ENCODE results near the gene DCLRE1C. TPM values are rescaled to one million over a fixed set of nuclear protein-coding genes. Genes with fewer than 3 reads are reported as not detected.
"Not testable (repeated sequence)": the region's sequence is repeated elsewhere in the genome, so short reads cannot be mapped to it uniquely, and the experiment has no call there.

Gene DCLRE1C
- total and polyA plus RNA-seq, 2 donors (not counting 1 experiment from before 2014, with no cell fraction given), result 24.0 to 61.8 TPM

- intact Hi-C loops (cut with micrococcal nuclease), result not testable (repeated sequence)
Measured at GRCh38 chr10:14991035-14991749, 37.3 kb upstream of the DCLRE1C start.

DNA sequence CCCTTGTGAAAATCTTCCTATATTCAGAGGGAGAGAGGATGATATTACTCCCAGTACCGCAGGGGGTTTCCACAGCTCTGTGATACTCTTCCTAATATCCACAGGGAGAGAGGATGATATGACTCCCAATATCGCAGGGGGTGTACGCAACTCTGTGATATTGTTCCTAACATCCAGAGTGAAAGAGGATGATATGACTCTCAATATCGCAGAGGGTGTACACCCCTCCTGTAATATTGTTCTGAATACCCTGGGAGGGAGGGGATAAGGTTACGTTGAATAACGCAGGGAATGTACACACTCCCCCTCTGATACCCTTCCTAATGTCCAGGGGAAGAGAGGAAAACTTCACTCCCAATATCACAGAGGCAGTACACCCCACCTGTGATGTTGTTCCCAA lies 35.7 kb upstream of the DCLRE1C start:
- H3K36me3 ChIP-seq (replicated peaks in 1 of 2; ENCODE audit: control extremely low read depth in 1 of 2, control insufficient read depth in 1 of 2, extremely low read depth in 1 of 2, insufficient read depth in 2 of 2, low read length in 1 of 2); H3K4me2 ChIP-seq (replicated peaks; ENCODE audit: low read depth, low read length, poor library complexity, severe bottlenecking); H3K9me3 Mint-ChIP-seq (ENCODE audit: insufficient read depth); CTCF ChIA-PET; H3K4me1 ChIP-seq (ENCODE audit: control insufficient read depth in 2 of 2, insufficient read depth in 2 of 2, low read length in 2 of 2); H3K9me3 ChIP-seq (ENCODE audit: control extremely low read depth in 1 of 3, control insufficient read depth in 2 of 3, insufficient read depth in 1 of 3, low read length in 2 of 3); H3K4me3 ChIP-seq (ENCODE audit: control extremely low read depth in 1 of 5, extremely low read depth in 1 of 5, insufficient read depth in 1 of 5, low read depth in 2 of 5, low read length in 4 of 5); H3K4me1 Mint-ChIP-seq; H3K79me2 ChIP-seq (ENCODE audit: control insufficient read depth, insufficient read depth, low read length); H3K27me3 ChIP-seq (replicated peaks in 1 of 4; ENCODE audit: control extremely low read depth in 1 of 4, control insufficient read depth in 3 of 4, insufficient read depth in 4 of 4, low read length in 3 of 4); H3K4me3 Mint-ChIP-seq; intact Hi-C loops (cut with micrococcal nuclease); POLR2A ChIA-PET; H4K20me1 ChIP-seq (ENCODE audit: control insufficient read depth, insufficient read depth, low read length, poor library complexity, severe bottlenecking); H2AFZ ChIP-seq (ENCODE audit: insufficient read depth, low read depth, low read length, poor library complexity, severe bottlenecking); DNase-seq; H3K27ac Mint-ChIP-seq; ATAC-seq (ENCODE audit: low read depth); H3K9ac ChIP-seq (ENCODE audit: low read length); H3K27ac ChIP-seq (ENCODE audit: low read length in 2 of 2): not testable (repeated sequence)
- peaks cover 17% of the 10 kb centered on the region for H3K27me3 Mint-ChIP-seq
- WGBS (ENCODE audit: insufficient coverage), result no CpG with 5 or more reads among the region's 6 CpGs

More at GRCh38 chr10:14991035-14991749, 37.3 kb upstream of the DCLRE1C start:
- DNase-seq, result peak; percentile 51
- H3K27ac ChIP-seq (ENCODE audit: low read length in 2 of 2); H3K4me3 ChIP-seq (ENCODE audit: control extremely low read depth in 1 of 5, extremely low read depth in 1 of 5, insufficient read depth in 1 of 5, low read depth in 2 of 5, low read length in 4 of 5); H2AFZ ChIP-seq (ENCODE audit: insufficient read depth, low read depth, low read length, poor library complexity, severe bottlenecking); H3K9me3 Mint-ChIP-seq (ENCODE audit: insufficient read depth); ATAC-seq (ENCODE audit: low read depth); H3K4me1 Mint-ChIP-seq; H3K36me3 ChIP-seq (replicated peaks in 1 of 2; ENCODE audit: control extremely low read depth in 1 of 2, control insufficient read depth in 1 of 2, extremely low read depth in 1 of 2, insufficient read depth in 2 of 2, low read length in 1 of 2); H4K20me1 ChIP-seq (ENCODE audit: control insufficient read depth, insufficient read depth, low read length, poor library complexity, severe bottlenecking); H3K27me3 ChIP-seq (replicated peaks in 1 of 4; ENCODE audit: control extremely low read depth in 1 of 4, control insufficient read depth in 3 of 4, insufficient read depth in 4 of 4, low read length in 3 of 4); H3K9me3 ChIP-seq (ENCODE audit: control extremely low read depth in 1 of 3, control insufficient read depth in 2 of 3, insufficient read depth in 1 of 3, low read length in 2 of 3); CTCF ChIA-PET; H3K4me3 Mint-ChIP-seq; H3K79me2 ChIP-seq (ENCODE audit: control insufficient read depth, insufficient read depth, low read length); H3K27ac Mint-ChIP-seq; POLR2A ChIA-PET; H3K4me1 ChIP-seq (ENCODE audit: control insufficient read depth in 2 of 2, insufficient read depth in 2 of 2, low read length in 2 of 2); H3K4me2 ChIP-seq (replicated peaks; ENCODE audit: low read depth, low read length, poor library complexity, severe bottlenecking); H3K9ac ChIP-seq (ENCODE audit: low read length): not testable (repeated sequence)
- WGBS (ENCODE audit: insufficient coverage), result 57% methylated on average over 9 of the region's 19 CpGs
- H3K27me3 Mint-ChIP-seq, result peaks cover 13% of the 10 kb centered on the region

All from B cell (primary cell).